ENCODE data around the gene LIMS3.
"Not testable (repeated sequence)": the region's sequence is repeated elsewhere in the genome, so short reads cannot be mapped to it uniquely, and the experiment has no call there.

DNA sequence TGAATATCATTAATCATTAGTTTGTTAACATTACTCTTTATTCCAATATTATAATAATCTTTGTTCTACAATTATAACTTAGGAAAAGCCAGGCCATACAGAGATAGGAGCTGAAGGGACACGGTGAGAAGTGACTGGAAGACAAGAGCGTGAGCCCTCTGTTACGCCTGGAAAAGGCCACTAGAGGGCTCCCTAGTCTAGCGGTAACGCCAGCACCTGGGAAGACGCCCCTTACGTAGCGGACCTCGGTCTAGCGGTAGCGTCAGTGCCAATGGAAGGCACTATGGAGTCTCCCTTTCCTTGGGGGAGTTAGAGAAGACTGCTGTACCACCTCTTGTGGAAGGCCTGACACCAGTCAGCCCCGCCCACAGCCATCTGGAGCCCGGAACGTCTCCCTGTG, 71.4 kb downstream of the LIMS3 start:
- TF ChIP-seq POLR2A (IDR thresholded peaks at IDR 0.05; ENCODE audit: low read length); GATA1 (IDR thresholded peaks at IDR 0.05; ENCODE audit: low read depth, low read length): not testable (repeated sequence)

Measured in erythroblast (primary cell).